HL-60/S4 (cell line): Measurements from ENCODE around the gene PEX6.

Experiments used
- in situ Hi-C: fragments of 300-500 bp; cut with MboI; formaldehyde crosslinking; loops from 2 replicates; pipeline ENCODE4 v1.14.3; 2022; ENCODE audit warnings: low sequenced_read_pairs

The PEX6 gene

GRCh38 chr6:42937548-42938427 lies 41.2 kb downstream of the PEX6 start:
- in situ Hi-C loops: no loop called here

GRCh38 chr6:42936398-42936797 lies 42.6 kb downstream of the PEX6 start:
- in situ Hi-C loops: no loop called here

GRCh38 chr6:42935322-42935721 lies 43.7 kb downstream of the PEX6 start:
- in situ Hi-C loops: no loop called here

GRCh38 chr6:42933205-42933604 lies 45.8 kb downstream of the PEX6 start:
- in situ Hi-C loops: no loop called here

GRCh38 chr6:42932412-42932811 lies 46.6 kb downstream of the PEX6 start:
- in situ Hi-C loops: no loop called here

- in situ Hi-C loops: no loop called here
Measured at GRCh38 chr6:42929821-42930360, 49.1 kb downstream of the PEX6 start.

- in situ Hi-C loops: no loop called here
Measured at GRCh38 chr6:42928986-42929820, 49.8 kb downstream of the PEX6 start, which contains the start of gene CNPY3. Gene CNPY3, plus strand, starts transcription at chr6:42929480. Its CDS starts 91 bp downstream, at chr6:42929571.

- in situ Hi-C loops: no loop called here
Measured at GRCh38 chr6:42925248-42925857, 53.6 kb downstream of the PEX6 start.

- in situ Hi-C loops: no loop called here
Measured at GRCh38 chr6:42923666-42924065, 55.3 kb downstream of the PEX6 start.

GRCh38 chr6:42921801-42922200 lies 57.2 kb downstream of the PEX6 start:
- in situ Hi-C loops: no loop called here

- in situ Hi-C loops: no loop called here
Measured at GRCh38 chr6:42916288-42916687, 62.7 kb downstream of the PEX6 start.

- in situ Hi-C loops: no loop called here
Measured at GRCh38 chr6:42915732-42916131, 63.2 kb downstream of the PEX6 start, which contains the start of gene PTCRA. Gene PTCRA, plus strand, starts transcription at chr6:42916053. Its CDS starts 17 bp downstream, at chr6:42916070.

- in situ Hi-C loops: no loop called here
Measured at GRCh38 chr6:42914546-42914945, 64.4 kb downstream of the PEX6 start.
